Measurements from ENCODE around the gene EFNB2.

Gene EFNB2

GRCh38 chr13:106498158-106498557 lies 37.3 kb downstream of the EFNB2 start:
- Histone ChIP-seq H3K9me2 (replicated peaks; ENCODE audit: insufficient read depth, low read length) (no peaks in the 10 kb centered on the region), H3F3A (ENCODE audit: insufficient read depth, low read length) (no peaks in the 10 kb centered on the region), H3K27me3 (replicated peaks; ENCODE audit: insufficient read depth, low read length) (no peaks in the 10 kb centered on the region), H2AFZ (ENCODE audit: low read length) (no peak overlapping the region), H3K27ac (ENCODE audit: low read length) (no peak overlapping the region), H3K4me2 (ENCODE audit: low read depth, low read length) (no peak overlapping the region), H3K4me1 (ENCODE audit: low read length) (no peaks in the 10 kb centered on the region), H3K79me2 (ENCODE audit: low read length) (no peaks in the 10 kb centered on the region), H3K9ac (ENCODE audit: low read length) (no peak overlapping the region), H3K36me3 (replicated peaks; ENCODE audit: insufficient read depth, low read length) (no peaks in the 10 kb centered on the region), H3K9me3 (replicated peaks; ENCODE audit: insufficient read depth, low read length) (no peaks in the 10 kb centered on the region), H4K20me1 (ENCODE audit: insufficient read depth, low read length) (no peaks in the 10 kb centered on the region), H3K4me3 (ENCODE audit: low read length) (no peak overlapping the region)
- DNase-seq: no peak
- TF ChIP-seq CTCF (IDR thresholded peaks at IDR 0.05; ENCODE audit: low read length) (no peak), EZH2 (optimal IDR thresholded peaks at IDR 0.05; ENCODE audit: low read depth, low read length) (no peak), EZH2phosphoT487 (IDR thresholded peaks at IDR 0.05; ENCODE audit: low read length) (no peak)

DNA sequence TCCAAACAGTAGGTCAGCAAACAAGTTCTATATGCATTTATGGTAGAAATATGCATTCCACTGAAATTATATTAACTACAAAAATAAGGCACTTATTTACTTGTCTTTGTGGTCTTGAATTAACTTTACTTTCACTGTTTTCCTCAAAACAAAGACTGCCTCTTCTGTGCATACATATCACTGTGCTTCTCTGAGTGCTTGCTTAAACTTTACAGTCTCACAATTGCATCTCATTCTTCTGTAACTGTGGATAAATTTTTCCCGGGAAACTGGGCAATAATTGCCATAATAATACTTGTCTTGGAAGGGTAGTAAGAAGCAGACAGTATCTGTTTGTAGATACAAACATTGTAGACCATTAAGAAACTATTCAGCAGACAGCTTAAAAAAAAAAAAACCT lies 38.4 kb downstream of the EFNB2 start:
- H3K9ac ChIP-seq (ENCODE audit: low read length): no peak overlapping the region
- no peaks in the 10 kb centered on the region for H3K9me2 ChIP-seq (replicated peaks; ENCODE audit: insufficient read depth, low read length)
- H3K79me2 ChIP-seq (ENCODE audit: low read length): no peaks in the 10 kb centered on the region
- no peak overlapping the region for H3K27ac ChIP-seq (ENCODE audit: low read length)
- no peaks in the 10 kb centered on the region for H3K27me3 ChIP-seq (replicated peaks; ENCODE audit: insufficient read depth, low read length)
- no peaks in the 10 kb centered on the region for H3F3A ChIP-seq (ENCODE audit: insufficient read depth, low read length)
- no peaks in the 10 kb centered on the region for H4K20me1 ChIP-seq (ENCODE audit: insufficient read depth, low read length)
- no peak overlapping the region for H3K4me2 ChIP-seq (ENCODE audit: low read depth, low read length)
- DNase-seq: no peak
- no peak overlapping the region for H3K4me3 ChIP-seq (ENCODE audit: low read length)
- H3K4me1 ChIP-seq (ENCODE audit: low read length): no peaks in the 10 kb centered on the region
- no peak overlapping the region for H2AFZ ChIP-seq (ENCODE audit: low read length)
- no peaks in the 10 kb centered on the region for H3K36me3 ChIP-seq (replicated peaks; ENCODE audit: insufficient read depth, low read length)
- TF ChIP-seq CTCF (IDR thresholded peaks at IDR 0.05; ENCODE audit: low read length) (no peak), EZH2phosphoT487 (IDR thresholded peaks at IDR 0.05; ENCODE audit: low read length) (no peak), EZH2 (optimal IDR thresholded peaks at IDR 0.05; ENCODE audit: low read depth, low read length) (no peak)
- H3K9me3 ChIP-seq (replicated peaks; ENCODE audit: insufficient read depth, low read length): no peaks in the 10 kb centered on the region

DNA sequence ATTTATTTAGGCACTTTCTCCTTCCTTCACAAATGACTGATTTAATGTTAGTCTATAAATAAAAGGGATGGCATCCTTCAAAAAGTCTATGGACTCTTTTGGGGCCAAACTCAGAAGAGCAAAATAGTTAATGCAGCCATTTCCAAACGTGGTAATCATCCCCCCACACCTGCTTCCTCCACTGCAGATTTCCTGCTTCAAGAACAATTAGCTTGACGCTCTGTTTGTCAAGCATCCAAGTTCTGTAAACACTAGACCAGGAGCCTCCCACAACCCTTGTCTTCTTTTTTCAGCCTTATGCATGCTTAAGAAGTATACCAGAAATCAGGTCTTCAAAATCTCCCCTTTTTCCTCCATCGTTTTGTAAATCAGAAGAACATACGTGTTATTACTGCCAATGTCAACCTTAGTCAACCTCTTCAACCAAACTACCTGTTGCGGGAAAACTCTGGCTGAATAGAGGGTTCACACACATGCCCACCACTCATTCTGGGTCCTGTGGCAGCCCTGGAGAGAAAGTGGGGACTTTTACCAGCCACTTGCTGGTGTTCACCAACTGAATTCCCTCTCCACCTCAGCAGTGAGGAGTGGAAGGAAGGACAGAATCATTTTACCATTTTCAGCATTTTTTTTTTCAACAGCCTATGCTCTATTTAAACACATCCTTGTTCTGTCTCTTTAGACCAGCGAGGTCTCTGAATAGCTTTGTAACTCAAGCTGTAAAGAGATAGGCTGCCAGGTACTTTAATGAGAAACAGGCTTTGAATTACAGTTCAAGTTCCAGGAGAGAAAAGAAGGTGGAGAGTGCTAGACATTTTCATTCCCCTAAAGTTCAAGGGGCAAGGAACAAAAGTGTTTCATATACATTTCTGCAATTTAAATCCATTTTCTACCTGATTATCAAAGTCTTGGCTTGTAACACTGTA lies 39.1 kb downstream of the EFNB2 start:
- H3K27ac ChIP-seq (ENCODE audit: low read length): no peak overlapping the region
- H4K20me1 ChIP-seq (ENCODE audit: insufficient read depth, low read length): no peaks in the 10 kb centered on the region
- H3K27me3 ChIP-seq (replicated peaks; ENCODE audit: insufficient read depth, low read length): no peaks in the 10 kb centered on the region
- H3F3A ChIP-seq (ENCODE audit: insufficient read depth, low read length): no peaks in the 10 kb centered on the region
- H3K4me3 ChIP-seq (ENCODE audit: low read length): no peak overlapping the region
- H3K4me2 ChIP-seq (ENCODE audit: low read depth, low read length): no peak overlapping the region
- H2AFZ ChIP-seq (ENCODE audit: low read length): no peak overlapping the region
- no peaks in the 10 kb centered on the region for H3K9me2 ChIP-seq (replicated peaks; ENCODE audit: insufficient read depth, low read length)
- no peaks in the 10 kb centered on the region for H3K79me2 ChIP-seq (ENCODE audit: low read length)
- H3K9ac ChIP-seq (ENCODE audit: low read length): no peak overlapping the region
- H3K4me1 ChIP-seq (ENCODE audit: low read length): no peaks in the 10 kb centered on the region
- H3K36me3 ChIP-seq (replicated peaks; ENCODE audit: insufficient read depth, low read length): no peaks in the 10 kb centered on the region
- DNase-seq: no peak
- TF ChIP-seq CTCF (IDR thresholded peaks at IDR 0.05; ENCODE audit: low read length): no peak
- TF ChIP-seq EZH2 (optimal IDR thresholded peaks at IDR 0.05; ENCODE audit: low read depth, low read length): no peak
- no peak for TF ChIP-seq EZH2phosphoT487 (IDR thresholded peaks at IDR 0.05; ENCODE audit: low read length)
- H3K9me3 ChIP-seq (replicated peaks; ENCODE audit: insufficient read depth, low read length): no peaks in the 10 kb centered on the region

Measured in MM.1S (cell line).